ENCODE measurements around the gene LXN.
A peak's percentile ranks its signal among the peaks of the same experiment; 100 is the strongest.

Gene LXN

DNA sequence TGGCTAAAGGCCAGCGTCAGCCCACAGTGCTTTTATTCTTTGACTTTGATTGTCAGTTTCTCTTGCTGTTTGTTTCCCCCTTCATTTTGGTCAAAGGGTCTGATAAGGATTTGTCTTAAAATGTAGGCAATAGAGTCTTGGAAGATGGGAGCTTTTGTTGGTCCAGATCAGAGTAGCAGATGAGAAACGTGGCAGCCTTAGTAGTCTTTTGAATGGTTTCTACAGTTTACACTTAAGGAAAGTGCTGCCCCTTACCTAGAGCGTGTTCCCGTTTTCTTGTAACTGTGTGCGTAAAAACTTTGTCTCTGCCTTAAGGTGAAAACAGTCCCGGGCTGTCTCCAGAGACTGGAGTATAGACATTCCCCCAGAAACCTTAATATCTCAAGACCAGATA is 630 bp downstream of the LXN start:
- no peak for DNase-seq (ENCODE audit: low read depth in 2 of 2, low spot score in 1 of 2)

DNA sequence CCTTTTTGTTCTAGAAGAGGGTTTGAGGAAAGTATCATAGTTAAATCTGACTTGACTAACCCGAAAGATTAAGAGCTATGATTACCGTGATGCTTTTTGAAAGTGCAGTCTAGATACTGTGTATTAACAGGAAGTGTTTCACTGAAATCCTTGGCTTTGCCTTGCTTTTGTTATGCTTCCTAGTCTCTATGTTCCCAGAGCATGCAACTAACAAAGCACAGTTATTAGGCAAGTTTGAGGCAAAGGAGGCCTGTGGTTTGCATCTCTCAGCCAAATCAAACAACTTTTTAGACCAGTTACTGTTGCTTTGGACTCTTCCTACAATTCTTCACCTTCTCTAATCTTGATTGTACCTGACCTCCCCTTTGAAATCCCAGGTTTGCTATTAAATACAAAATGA is 3.9 kb downstream of the LXN start:
- no peak for DNase-seq (ENCODE audit: low read depth in 2 of 2, low spot score in 1 of 2)

GRCh38 chr3:158666416-158666815 is 6.0 kb downstream of the LXN start:
- DNase-seq (ENCODE audit: low read depth in 2 of 2, low spot score in 1 of 2): no peak

DNA sequence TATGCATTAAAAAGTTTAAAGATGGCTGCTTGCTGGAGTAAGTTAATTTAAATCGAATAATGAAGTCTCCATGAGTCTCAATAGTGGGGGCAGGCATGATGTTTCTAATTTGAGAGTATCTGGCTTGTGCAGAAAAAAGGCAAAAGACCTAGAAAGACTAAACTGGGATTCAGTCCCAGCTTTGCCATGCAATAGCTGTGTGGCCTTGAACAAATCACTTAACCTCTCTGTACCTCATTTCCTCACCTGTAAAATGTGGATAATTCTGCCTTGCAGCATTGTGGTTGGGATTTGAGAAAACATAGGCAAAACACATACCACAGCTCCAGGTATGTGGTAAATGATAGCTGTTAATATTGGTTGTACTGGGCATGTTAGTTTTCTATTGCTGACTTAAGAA is 8.6 kb downstream of the LXN start:
- DNase-seq (ENCODE audit: low read depth in 2 of 2, low spot score in 1 of 2): no peak

GRCh38 chr3:158663246-158663645 is 9.2 kb downstream of the LXN start:
- no peak for DNase-seq (ENCODE audit: low read depth in 2 of 2, low spot score in 1 of 2)

DNA sequence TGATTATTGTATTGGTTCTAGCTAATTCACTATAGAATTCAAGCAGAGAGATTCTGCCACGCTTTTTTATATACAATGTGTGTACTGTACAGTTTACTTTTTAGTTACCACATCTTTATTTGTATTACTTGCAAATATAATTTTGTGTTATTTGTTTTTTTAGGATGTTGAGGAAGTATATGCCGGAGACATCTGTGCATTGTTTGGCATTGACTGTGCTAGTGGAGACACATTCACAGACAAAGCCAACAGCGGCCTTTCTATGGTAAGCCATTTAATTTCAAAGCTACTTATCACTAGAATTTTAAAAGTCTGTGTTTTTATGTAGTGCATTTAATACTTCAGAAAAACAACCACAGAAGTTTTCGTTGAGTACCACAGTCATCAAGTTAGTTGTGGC is 11.7 kb downstream of the LXN start:
- DNase-seq (ENCODE audit: low read depth in 2 of 2, low spot score in 1 of 2): no peak

DNA sequence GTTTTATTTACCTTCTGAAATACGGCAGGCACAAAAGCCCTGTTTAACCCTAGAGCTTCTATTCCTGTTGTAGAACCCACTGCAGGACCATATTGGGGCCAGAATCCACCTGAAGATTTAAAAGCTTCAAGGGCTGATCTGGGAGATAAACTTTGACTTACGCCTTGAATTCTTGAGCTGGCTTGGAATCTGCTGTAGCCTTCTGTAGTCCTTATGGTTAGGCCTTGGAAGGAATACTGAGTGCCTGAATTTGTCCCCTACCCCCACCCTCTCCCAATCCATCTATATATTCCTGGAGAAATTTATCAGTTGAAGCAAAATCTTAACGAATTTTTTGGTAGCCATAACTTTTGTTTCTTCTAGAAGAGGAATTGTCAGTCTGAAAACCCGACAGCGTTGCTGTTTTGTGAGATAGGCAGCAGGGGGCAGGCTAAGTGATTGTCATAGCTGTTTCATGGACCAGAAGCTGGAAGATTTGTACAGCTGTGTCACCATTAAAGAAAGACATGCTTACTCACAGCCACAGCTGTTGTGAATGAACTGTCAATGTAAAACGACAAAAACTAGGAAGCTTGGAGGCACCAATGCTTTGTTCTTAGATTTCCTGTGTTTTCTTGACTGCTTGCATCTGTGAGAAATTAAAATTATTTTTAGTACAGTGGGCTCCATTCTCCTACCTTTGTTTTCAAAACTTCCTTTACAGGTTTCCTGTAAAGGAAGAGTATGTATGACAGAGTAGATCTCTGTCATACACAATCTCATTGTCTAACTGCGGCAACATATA is 12.8 kb downstream of the LXN start:
- peak in 1 of 2 donors; percentile 17 for DNase-seq (ENCODE audit: low read depth in 2 of 2, low spot score in 1 of 2)

DNA sequence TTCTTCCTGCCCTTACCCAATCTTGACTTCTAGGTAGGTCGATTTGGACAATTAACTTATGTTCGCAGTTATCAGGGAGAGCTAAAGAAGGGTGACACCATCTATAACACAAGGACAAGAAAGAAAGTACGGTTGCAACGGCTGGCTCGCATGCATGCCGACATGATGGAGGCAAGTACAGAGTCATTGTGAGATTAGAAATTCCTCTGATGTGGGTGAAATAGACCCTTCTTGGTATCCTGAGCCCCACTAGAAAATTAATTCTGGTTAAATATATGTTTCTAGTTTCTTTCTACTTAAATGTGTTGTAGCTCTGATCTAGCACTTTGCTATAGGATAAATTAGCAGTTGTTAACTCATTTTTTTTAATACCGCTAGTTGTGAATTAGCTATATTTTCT is 13.6 kb downstream of the LXN start:
- no peak for DNase-seq (ENCODE audit: low read depth in 2 of 2, low spot score in 1 of 2)

DNA sequence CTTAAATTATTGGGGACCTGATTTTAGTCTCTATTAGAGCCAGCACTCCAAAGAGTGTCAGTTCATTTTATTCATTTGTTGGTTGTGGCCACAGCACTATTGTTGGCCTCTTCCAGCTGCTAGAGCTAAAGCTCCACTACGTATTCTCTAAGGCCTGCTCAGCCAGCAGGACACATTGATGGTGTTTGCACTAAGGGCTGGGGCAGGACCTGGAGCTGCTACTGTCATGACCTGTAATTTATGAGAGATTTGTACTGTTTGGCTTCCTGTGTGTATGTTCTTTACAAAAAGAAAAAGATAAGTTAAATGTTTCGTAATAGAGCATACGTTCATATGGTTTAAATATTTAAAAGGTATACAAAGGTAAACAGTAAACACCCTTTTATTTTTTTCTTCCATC is 20.0 kb downstream of the LXN start:
- no peak for DNase-seq (ENCODE audit: low read depth in 2 of 2, low spot score in 1 of 2)

DNA sequence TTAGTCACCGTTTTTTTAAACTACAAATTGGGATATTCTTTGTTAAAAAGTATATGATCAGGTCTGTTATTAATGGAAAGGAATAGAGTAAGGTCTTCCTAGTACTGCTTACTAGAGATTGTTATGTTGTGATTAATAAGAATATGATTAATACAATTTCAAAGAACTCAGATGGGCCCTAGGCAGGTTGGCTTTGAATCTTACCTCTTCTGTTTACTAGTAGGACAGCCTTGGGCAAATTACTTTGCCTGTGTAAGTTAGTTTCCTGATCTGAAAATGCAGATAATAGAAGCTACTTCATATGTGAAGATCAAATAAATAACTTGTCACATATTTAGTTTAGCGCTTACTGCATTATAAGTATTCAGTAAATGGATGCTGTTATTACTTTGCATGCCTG is 21.3 kb downstream of the LXN start:
- DNase-seq (ENCODE audit: low read depth in 2 of 2, low spot score in 1 of 2): no peak

DNA sequence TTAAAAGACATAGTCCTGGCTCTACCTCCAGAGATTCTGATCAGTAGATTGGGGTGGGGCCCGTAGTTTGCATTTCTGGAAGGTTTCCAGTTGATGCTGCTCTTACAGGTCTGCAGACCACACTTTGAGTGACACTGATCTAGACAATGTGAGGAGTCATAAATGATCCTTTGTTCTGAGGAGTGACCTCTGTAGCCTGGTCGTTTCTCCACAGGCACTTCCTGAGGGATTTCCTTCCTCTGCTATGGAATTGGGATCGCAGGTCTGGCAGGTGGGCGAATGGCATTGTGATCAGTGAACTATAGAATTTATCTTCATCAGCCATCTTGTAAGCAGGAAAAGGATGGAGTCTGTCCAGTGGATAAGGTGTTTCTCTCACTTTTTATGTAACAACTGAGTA is 22.7 kb downstream of the LXN start:
- DNase-seq (ENCODE audit: low read depth in 2 of 2, low spot score in 1 of 2): no peak

GRCh38 chr3:158644345-158644908 is 28.0 kb downstream of the LXN start, which contains the start of gene GFM1:
Gene GFM1 (plus strand): TSS chr3:158644527. CDS start chr3:158644635, 108 bp downstream.
- peak; percentile 53 to 73 for DNase-seq (ENCODE audit: low read depth in 2 of 2, low spot score in 1 of 2)

GRCh38 chr3:158642474-158643210 is 29.8 kb downstream of the LXN start:
- no peak for DNase-seq (ENCODE audit: low read depth in 2 of 2, low spot score in 1 of 2)

DNA sequence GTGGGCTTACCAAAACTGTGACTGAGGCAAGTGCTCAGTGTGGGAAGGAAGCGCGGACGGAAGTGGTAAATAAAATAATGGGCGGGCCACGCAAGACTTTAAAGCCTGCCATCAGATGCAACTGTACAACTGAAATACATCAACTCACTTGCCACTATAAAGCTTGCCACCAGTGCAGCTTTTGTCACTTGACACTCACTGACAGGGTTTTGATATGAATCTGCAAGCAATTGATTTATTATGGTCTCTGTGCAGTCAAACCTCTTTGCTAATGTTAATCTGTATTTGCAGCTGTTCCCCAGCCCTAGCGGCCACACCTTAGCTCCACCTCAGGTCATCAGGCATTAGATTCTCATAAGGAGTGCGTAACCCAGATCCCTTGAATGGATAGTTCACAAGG is 30.4 kb downstream of the LXN start:
- no peak for DNase-seq (ENCODE audit: low read depth in 2 of 2, low spot score in 1 of 2)

- no peak for DNase-seq (ENCODE audit: low read depth in 2 of 2, low spot score in 1 of 2)
Observed at GRCh38 chr3:158640646-158641045, 31.8 kb downstream of the LXN start.

GRCh38 chr3:158631981-158632380 is 40.5 kb downstream of the LXN start:
- no peak for DNase-seq (ENCODE audit: low read depth in 2 of 2, low spot score in 1 of 2)

GRCh38 chr3:158625881-158626280 is 46.6 kb downstream of the LXN start:
- DNase-seq (ENCODE audit: low read depth in 2 of 2, low spot score in 1 of 2): no peak

DNA sequence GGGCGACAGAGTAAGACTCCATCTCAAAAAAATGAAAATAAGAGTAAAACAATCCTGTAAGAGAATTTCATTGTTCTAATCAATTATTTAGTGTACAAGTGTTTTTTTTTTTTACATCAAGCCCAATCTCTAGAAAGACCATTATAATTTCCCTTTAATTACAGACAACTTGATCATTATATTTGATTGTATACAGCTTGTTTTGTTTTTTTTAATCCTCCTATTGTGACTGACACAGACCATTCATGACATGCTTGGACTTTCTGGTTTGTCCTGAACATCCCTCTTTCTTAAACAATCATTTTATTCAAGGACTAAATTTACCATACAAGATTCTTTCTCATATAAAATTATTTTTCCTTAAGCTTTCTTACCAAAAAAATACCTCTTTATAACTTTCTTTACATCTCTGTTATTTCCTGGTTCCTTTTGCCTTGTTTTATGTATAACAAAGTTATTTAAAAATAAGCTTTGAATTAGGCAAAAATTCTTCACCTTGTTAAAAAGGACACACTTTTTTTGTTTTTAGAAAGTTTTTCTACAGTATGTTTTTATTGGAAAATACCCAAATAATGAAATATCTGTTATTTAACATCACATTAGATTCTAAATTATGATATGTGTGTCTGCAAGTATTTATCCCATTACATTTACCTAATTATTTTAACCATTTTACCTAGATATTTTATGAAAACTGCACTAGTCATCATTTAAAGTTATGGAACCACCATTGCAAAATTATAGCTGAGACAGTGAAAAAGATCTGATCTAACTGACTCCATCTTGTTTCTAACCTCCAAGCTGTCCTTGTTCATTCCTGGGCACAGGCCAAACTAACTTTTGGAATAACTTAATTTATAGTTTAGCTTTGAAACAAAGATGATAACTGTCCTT is 54.2 kb downstream of the LXN start:
- DNase-seq (ENCODE audit: low read depth in 2 of 2, low spot score in 1 of 2): no peak
